Right lobe of liver (tissue), 6 donors: ENCODE results near the gene SLC7A14. TPM values are rescaled to one million over a fixed set of nuclear protein-coding genes. Genes with fewer than 3 reads are reported as not detected.
A peak's percentile ranks its signal among the peaks of the same experiment; 100 is the strongest.

Experiments used
- ATAC-seq, 4 donors: fragments of 200-7000 bp; cut with Tn5 transposase; one replicate each; pipeline ENCODE4 v1.9.1; 2020; ENCODE audit warnings: mild to moderate bottlenecking in 4 of 4, moderate library complexity in 4 of 4
- DNase-seq, 3 donors: peaks; one replicate each; pipeline ENCODE4 v3.0.0-alpha.2; 2020
- H3K27ac ChIP-seq, 3 donors: fragments of 200-600 bp; one replicate each; pipeline ENCODE4 v1.8.0; 2022
- H3K27me3 ChIP-seq, 2 donors: fragments of 200-600 bp; one replicate each; pipeline ENCODE4 v1.8.0; 2022
- H3K36me3 ChIP-seq, 4 donors: fragments of 200-600 bp; sonication (generic) in 1 of 4; one replicate each; pipeline versions ENCODE4 v1.5.1 to v1.8.0; 2017 to 2022; ENCODE audit warnings: control low read depth in 1 of 4
- H3K4me1 ChIP-seq, 4 donors: fragments of 200-600 bp; sonication (generic) in 1 of 4; one replicate each; pipeline versions ENCODE4 v1.5.1 to v1.8.0; 2017 to 2022; ENCODE audit warnings: control low read depth in 1 of 4
- H3K4me3 ChIP-seq, 3 donors: fragments of 200-600 bp; one replicate each; pipeline ENCODE4 v1.8.0; 2022
- H3K9me3 ChIP-seq, 4 donors: fragments of 200-600 bp; sonication (generic) in 1 of 4; one replicate each; pipeline versions ENCODE4 v1.5.1 to v1.8.0; 2017 to 2022; ENCODE audit warnings: control low read depth in 1 of 4
- CTCF ChIP-seq, 4 donors: fragments of 200-600 bp in 3 of 4; fragments of 450-650 bp in 1 of 4; IDR thresholded peaks; one replicate each; pipeline versions ENCODE4 v1.5.1 to v1.8.0; 2016 to 2022; ENCODE audit warnings: antibody characterized with exemption in 4 of 4, mild to moderate bottlenecking in 2 of 4
- POLR2A ChIP-seq: fragments of 450-650 bp; IDR thresholded peaks from one replicate; pipeline ENCODE4 v1.6.1; 2017; ENCODE audit warnings: antibody characterized with exemption, mild to moderate bottlenecking
- WGBS: methylation state at CpG from one replicate; pipeline ENCODE4 v1.1.6; 2018; ENCODE audit warnings: low coverage, low lambda C conversion rate; ENCODE audit not compliant: insufficient coverage; ENCODE audit errors: missing lambda C conversion rate; 5-methylcytosine and 5-hydroxymethylcytosine counted together
- intact Hi-C, 2 donors: fragments of 100-400 bp; cut with DNase I; formaldehyde crosslinking; loops; one replicate each; pipeline versions ENCODE4 v1.11.2 to v1.14.1; 2022
- total RNA-seq, 6 experiments: library from RNA; depleted of rRNA in 2 of 6; stranded (reverse); fragments of >200 nt in 2 of 6; fragmentation: NEBNext Ultra II Directional in 3 of 6; extraction: Animal tissue kit (Norgen Biotek cat#: 25700) in 3 of 6; gene quantifications; one replicate each; pipeline versions ENCODE4 v1.1.0 to v1.2.4, GENCODE V29; 2016 to 2023
- donor health status: DM: no; HTN: yes; CAD: no.
- donor health status: DM: no; HTN: no; CAD: no.
- donor health status: DM: no; HTN: no; CAD: no.
- donor health status: DM: no; HTN: yes; CAD: no.
- donor health status: DM: no; HTN: yes; CAD: no.

The SLC7A14 gene
- total RNA-seq, 6 experiments from 2014 or later: 0.05 to 0.11 TPM; not detected in 4

- Histone ChIP-seq H3K27me3 (no peaks in the 10 kb centered on the region), H3K4me3 (no peak overlapping the region), H3K36me3 (no peaks in the 10 kb centered on the region), H3K4me1 (peaks cover 0 to 7% (median under 1%) of the 10 kb centered on the region in 4 donors), H3K27ac (no peak overlapping the region), H3K9me3 (no peaks in the 10 kb centered on the region)
- TF ChIP-seq CTCF (IDR thresholded peaks at IDR 0.05): peak; percentile 48 to 80 (median 56)
- TF ChIP-seq POLR2A: no peak
- DNase-seq: peak; percentile 53 to 76 (median 75)
- intact Hi-C loops: no loop called here
- 33% methylated on average over 3 of the region's 3 CpGs for WGBS
- peak; percentile 93 to 99 (median 98) for ATAC-seq
Observed at GRCh38 chr3:170499562-170500156, 86.2 kb downstream of the SLC7A14 start.

GRCh38 chr3:170497207-170498095 lies 88.4 kb downstream of the SLC7A14 start:
- Histone ChIP-seq H3K9me3 (no peaks in the 10 kb centered on the region), H3K27ac (no peak overlapping the region), H3K4me3 (no peak overlapping the region), H3K4me1 (peaks cover 0 to 27% (median 5%) of the 10 kb centered on the region in 4 donors), H3K27me3 (no peaks in the 10 kb centered on the region), H3K36me3 (no peaks in the 10 kb centered on the region)
- TF ChIP-seq POLR2A (no peak), CTCF (IDR thresholded peaks at IDR 0.05) (no peak)
- WGBS: 66% methylated on average over 6 of the region's 6 CpGs
- DNase-seq: no peak
- intact Hi-C loops: no loop called here
- no peak for ATAC-seq

- H3K36me3 ChIP-seq: no peaks in the 10 kb centered on the region
- H3K27ac ChIP-seq: no peak overlapping the region
- peaks cover 0 to 30% (median 5%) of the 10 kb centered on the region in 4 donors for H3K4me1 ChIP-seq
- no peaks in the 10 kb centered on the region for H3K27me3 ChIP-seq
- TF ChIP-seq POLR2A (no peak), CTCF (IDR thresholded peaks at IDR 0.05) (no peak)
- no peak overlapping the region for H3K4me3 ChIP-seq
- ATAC-seq: no peak
- H3K9me3 ChIP-seq: no peaks in the 10 kb centered on the region
- WGBS: 86% methylated on average over 4 of the region's 6 CpGs
- intact Hi-C loops: no loop called here
- no peak for DNase-seq
Observed at GRCh38 chr3:170496868-170497140, 89.1 kb downstream of the SLC7A14 start.

- H3K9me3 ChIP-seq: no peaks in the 10 kb centered on the region
- peaks cover 0 to 30% (median 5%) of the 10 kb centered on the region in 4 donors for H3K4me1 ChIP-seq
- DNase-seq (no peak), ATAC-seq (no peak)
- H3K27me3 ChIP-seq: no peaks in the 10 kb centered on the region
- no peak overlapping the region for H3K4me3 ChIP-seq
- WGBS: 96% methylated on average over 8 of the region's 40 CpGs
- intact Hi-C loops: no loop called here
- TF ChIP-seq POLR2A (no peak), CTCF (IDR thresholded peaks at IDR 0.05) (no peak)
- no peaks in the 10 kb centered on the region for H3K36me3 ChIP-seq
- no peak overlapping the region for H3K27ac ChIP-seq
Observed at GRCh38 chr3:170496026-170496867, 89.6 kb downstream of the SLC7A14 start.
